Neural progenitor cell (in vitro differentiated cells): Measurements from ENCODE around the gene TOMM22.

Experiments used
- CTCF ChIP-seq: fragments of 200-600 bp; sonication (generic); IDR thresholded peaks from 2 replicates; pipeline ENCODE4 v1.5.1; 2017; ENCODE audit warnings: antibody characterized with exemption, mild to moderate bottlenecking
- EZH2 ChIP-seq: fragments of 200-600 bp; sonication (generic); IDR thresholded peaks from 2 replicates; pipeline ENCODE4 v1.6.1; 2017; ENCODE audit warnings: antibody characterized with exemption, mild to moderate bottlenecking, moderate library complexity
- EZH2phosphoT487 ChIP-seq: fragments of 200-600 bp; sonication (generic); IDR thresholded peaks from 2 replicates; pipeline ENCODE4 v1.6.1; 2017; ENCODE audit warnings: antibody characterized with exemption

- TF ChIP-seq CTCF (no peak), EZH2 (no peak), EZH2phosphoT487 (no peak)
Observed at GRCh38 chr22:38698407-38699094, 16.8 kb downstream of the TOMM22 start.
